22Rv1 (cell line): ENCODE measurements around the gene STK31.

Experiments used
- ZFX ChIP-seq: fragments of 450-650 bp; IDR thresholded peaks from 2 replicates; pipeline ENCODE4 v1.6.1; 2017; ENCODE audit warnings: antibody characterized with exemption, borderline replicate concordance
- TF ChIP-seq, protein P1 (sequence below): fragments of 450-650 bp; IDR thresholded peaks from 2 replicates; pipeline ENCODE4 v1.5.1; 2017; ENCODE audit warnings: mild to moderate bottlenecking

DNA sequence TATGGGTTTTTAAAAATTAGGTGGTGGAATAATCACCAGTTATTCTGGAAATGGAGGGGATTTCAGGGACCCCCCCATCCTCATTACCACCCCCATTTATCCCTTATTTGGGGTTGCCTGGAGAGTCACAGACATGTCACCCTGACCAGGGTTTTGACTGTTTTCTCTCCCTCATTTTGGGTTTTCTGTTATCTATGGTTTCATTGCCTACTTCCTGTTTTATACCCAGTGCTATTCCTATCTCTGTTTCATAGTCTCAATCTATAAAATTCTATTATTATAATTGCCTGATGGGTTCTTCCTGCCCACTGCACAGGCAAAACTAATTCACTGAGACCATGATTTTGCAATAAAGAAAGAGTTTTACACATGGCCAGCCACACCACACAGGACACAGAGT is 45.9 kb upstream of the STK31 start:
- TF ChIP-seq, protein P1, sequence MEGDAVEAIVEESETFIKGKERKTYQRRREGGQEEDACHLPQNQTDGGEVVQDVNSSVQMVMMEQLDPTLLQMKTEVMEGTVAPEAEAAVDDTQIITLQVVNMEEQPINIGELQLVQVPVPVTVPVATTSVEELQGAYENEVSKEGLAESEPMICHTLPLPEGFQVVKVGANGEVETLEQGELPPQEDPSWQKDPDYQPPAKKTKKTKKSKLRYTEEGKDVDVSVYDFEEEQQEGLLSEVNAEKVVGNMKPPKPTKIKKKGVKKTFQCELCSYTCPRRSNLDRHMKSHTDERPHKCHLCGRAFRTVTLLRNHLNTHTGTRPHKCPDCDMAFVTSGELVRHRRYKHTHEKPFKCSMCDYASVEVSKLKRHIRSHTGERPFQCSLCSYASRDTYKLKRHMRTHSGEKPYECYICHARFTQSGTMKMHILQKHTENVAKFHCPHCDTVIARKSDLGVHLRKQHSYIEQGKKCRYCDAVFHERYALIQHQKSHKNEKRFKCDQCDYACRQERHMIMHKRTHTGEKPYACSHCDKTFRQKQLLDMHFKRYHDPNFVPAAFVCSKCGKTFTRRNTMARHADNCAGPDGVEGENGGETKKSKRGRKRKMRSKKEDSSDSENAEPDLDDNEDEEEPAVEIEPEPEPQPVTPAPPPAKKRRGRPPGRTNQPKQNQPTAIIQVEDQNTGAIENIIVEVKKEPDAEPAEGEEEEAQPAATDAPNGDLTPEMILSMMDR, result no peak
- TF ChIP-seq ZFX, result no peak
